HG03066 (cell line): ENCODE data around the gene CAMK1D.

Source experiments
- ATAC-seq: cut with Tn5 transposase; IDR thresholded peaks from one replicate; pipeline ENCODE4 v1.9.1; 2021; ENCODE audit warnings: low read depth; ENCODE audit not compliant: unreplicated experiment

Gene CAMK1D

GRCh38 chr10:12455318-12455717, 106.0 kb downstream of the CAMK1D start:
- no peak for ATAC-seq

GRCh38 chr10:12455766-12456165, 106.4 kb downstream of the CAMK1D start:
- ATAC-seq, result no peak

DNA sequence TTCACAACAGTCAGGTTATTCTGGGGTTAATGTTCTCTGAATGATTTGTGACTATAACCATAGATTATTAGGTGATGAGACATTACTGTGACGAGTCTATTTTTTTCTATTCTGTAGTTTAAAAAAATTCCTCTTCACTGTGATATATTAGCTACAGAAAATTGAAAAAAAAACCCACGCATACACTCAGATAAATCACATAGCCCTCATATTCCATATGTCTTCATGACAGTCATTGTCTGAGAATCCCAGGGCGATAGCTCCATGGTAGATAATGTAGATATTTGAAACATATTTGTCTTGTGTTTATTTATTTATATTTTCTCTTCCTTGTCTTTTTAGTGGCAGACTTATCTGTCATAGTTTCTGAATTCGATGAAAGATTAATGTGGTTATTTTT, 110.0 kb downstream of the CAMK1D start:
- no peak for ATAC-seq

DNA sequence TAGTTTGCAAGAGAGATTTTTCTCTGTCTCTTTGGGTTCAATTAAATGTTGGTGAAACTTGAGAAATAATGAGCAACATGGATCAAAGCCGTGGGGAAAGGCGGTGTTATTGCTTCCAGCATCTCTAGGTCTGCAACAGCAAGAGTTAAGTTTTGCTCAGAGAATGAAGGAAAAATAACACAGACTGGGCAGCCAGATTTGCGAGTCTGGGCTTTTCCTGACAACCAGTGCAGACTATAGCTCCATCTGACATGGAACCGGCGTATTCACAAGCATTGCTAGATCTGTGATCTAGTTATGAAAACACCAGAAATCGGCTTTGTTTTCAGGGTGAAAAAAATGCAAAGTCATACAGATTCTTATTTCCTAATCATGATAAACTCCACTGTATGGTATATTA, 110.4 kb downstream of the CAMK1D start:
- ATAC-seq, result no peak

DNA sequence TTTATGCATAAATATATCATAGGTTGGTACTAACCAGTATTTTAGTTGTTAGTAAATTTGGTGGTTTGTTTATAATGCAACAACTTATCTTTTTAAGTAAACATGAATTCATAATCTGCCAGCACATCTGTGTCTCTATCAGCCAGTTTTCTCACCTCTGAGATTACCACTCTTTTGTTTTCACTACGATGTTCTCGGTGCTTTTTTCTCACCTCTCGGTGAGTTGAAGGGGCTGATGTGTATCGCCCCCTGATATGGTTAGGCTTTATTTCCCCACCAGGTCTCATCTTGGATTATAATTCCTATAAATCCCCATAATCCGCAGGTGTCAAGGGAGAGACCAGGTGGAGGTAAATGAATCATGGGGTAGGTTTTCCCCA, 114.1 kb downstream of the CAMK1D start:
- no peak for ATAC-seq

DNA sequence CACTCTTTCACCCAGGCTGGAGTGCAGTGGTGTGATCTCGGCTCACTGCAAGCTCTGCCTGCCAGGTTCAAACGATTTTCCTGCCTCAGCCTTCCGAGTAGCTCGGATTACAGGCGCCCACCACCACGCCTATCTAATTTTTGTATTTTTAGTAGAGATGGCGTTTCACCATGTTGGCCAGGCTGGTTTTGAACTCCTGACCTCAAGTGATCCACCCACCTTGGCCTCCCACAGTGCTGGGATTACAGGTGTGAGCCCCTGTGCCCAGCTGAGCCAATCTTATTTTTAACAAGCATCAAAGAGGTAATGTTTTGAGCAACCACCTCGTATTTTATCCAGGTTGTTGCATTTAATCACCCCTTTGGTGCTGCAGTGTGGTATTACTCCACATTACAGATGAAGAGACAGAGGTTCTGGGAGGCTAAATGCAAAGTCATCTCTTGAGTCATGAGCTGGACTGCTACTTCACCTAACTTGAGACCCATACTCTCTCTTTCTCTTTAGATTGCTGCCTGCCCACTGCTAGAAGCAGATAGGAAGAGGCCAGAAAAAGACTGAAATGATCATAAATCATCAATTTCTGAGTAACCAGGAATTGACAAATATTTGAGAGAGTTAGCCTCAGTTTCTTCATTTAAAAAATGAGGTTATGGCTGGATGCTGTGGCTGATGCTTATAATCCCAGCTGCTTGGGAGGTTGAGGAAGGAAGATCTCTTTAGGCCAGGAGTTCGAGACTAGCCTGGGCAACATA, 116.2 kb downstream of the CAMK1D start:
- no peak for ATAC-seq

GRCh38 chr10:12466704-12467305, 117.5 kb downstream of the CAMK1D start:
- ATAC-seq, result no peak

DNA sequence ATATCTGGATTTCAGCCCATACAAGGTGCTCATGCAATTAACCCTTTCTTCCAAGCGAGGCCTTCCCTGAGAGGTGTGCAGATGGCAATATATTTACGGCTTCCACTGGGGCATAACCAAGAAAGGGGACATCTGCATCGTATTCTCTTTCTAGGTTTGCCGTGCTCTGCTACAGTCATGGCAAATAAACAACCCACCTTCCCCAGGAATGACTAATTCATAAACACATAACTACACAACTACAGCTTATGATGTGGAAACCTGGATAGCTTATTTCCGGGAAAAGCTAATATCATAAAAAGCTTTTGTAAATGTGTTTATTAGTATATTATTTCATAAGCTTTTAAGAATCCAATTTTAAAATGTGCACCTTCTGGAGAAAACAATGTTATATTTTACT, 120.0 kb downstream of the CAMK1D start:
- ATAC-seq, result no peak

- no peak for ATAC-seq
Observed at GRCh38 chr10:12470719-12471118, 121.4 kb downstream of the CAMK1D start.

- ATAC-seq, result no peak
Observed at GRCh38 chr10:12471135-12471534, 121.8 kb downstream of the CAMK1D start.

GRCh38 chr10:12473491-12473890, 124.1 kb downstream of the CAMK1D start:
- ATAC-seq, result no peak

- no peak for ATAC-seq
Observed at GRCh38 chr10:12474727-12475412, 125.5 kb downstream of the CAMK1D start.

- no peak for ATAC-seq
Observed at GRCh38 chr10:12476656-12477055, 127.3 kb downstream of the CAMK1D start.

GRCh38 chr10:12479437-12479844, 130.1 kb downstream of the CAMK1D start:
- no peak for ATAC-seq

- ATAC-seq, result no peak
Observed at GRCh38 chr10:12479924-12480323, 130.6 kb downstream of the CAMK1D start.

DNA sequence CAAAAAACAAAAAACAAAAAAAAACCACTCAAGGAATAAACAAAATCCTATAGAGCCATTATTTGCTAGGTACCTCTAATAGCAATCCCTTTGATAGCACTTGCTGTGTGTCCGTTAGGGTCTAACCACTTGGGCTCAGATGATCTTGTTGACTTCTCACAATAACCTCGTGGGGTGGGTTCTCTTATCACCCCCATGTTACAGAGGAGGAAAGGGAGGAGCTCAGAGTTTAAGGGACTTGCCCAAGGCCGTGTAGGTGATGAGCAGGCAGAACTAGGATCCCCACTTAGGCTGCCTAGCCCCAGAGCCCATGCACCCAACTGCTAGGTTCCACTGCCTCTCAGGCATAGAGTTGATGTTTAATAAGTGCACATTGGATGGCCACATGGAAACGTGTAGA, 131.1 kb downstream of the CAMK1D start:
- ATAC-seq, result no peak

DNA sequence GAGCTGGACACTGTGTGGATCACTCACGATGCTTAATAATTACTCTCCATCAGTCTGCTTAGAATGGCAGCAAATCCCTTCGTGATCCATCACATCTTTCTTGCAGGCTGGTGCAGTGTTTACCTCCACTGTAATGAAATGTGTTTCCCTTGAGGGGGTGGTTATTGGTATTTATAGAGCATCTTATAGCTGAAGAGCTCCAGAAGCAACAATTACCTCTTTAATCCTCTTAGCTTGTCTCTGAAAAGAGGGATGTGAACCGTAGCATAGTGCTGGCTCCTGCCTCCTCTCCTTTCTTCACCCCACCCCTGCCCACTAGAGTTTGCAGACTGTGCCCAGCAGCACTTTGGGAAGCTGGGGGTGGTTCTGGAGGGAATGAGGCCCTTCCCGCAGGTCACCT, 132.6 kb downstream of the CAMK1D start:
- ATAC-seq, result no peak

DNA sequence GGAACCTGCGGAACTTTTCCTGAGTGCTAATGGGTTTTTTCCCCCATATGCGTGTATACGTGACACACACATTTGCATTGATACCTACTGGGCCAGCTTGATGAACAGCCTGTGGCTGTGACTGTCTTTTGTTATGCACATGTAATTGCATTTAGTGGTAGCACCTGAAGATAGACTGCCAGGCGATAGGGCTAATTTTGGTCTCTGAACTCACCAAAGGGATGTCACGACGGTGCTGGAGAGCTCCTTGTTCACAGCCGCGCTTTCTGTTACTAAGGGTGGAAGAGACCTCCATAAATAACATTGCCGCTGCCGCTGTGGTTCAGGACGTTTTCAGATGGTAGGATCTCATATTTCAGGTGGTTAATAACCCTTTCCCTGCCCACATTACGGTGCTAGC, 133.2 kb downstream of the CAMK1D start:
- no peak for ATAC-seq

- ATAC-seq, result peak; percentile 19
Observed at GRCh38 chr10:12484002-12484918, 134.9 kb downstream of the CAMK1D start.

DNA sequence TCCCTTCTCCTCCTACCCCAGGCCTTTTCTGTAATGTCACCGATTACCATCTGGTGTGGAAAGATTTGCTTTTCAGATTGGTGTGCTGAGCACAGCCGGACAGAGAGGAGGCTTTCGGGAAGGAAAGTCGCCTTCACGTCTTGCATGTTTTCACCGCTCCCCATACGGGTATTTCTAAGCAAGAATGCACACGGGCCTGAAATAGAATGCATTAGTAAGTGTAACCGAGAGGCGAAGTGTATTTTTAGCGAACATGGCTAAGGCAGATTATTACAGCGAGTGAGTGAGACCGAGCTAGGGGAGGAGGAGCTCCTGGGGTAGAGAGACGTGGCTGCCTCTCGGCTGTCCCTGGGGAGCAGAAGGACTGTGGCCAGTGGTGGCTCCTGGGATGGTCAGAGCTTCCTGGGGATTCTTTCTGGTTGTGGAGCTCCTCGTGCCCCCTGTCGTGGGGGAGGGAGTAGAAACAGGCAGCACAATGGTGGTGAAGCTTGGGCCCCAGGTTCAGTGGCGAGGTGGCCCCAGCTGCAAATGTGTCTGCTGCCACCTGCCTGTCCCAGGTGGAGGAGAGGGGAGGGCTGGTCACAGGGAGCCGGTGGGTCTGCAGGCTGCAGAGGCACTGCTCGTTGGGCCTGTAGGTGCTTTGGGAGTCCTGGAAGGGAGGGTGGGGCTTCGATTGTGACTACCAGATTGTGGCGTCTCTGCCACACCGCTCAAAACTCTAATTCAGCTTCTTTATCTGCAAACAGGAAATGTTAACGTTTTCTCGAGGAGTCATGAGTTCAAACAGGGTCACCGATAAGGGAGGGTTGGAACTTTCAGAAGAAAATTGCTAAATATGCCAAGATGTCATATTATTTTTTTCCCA, 135.8 kb downstream of the CAMK1D start:
- peak; percentile 65 for ATAC-seq
